ENCODE data around the gene USF3. TPM values are rescaled to one million over a fixed set of nuclear protein-coding genes. Genes with fewer than 3 reads are reported as not detected.

Gene USF3
- total RNA-seq, 1 experiment from 2014 or later, result 13.5 TPM

GRCh38 chr3:113660458-113660857 lies 36.0 kb downstream of the USF3 start:
- CTCF ChIA-PET, result interaction anchor here (0.7 kb wide), 1 partner anchor 85 kb away, joined by 3 read pairs; no protein-coding TSS in a partner anchor
- H3K9me2 ChIP-seq (ENCODE audit: insufficient read depth), result no peaks in the 10 kb centered on the region
- no peak overlapping the region for H3K9ac ChIP-seq (ENCODE audit: low read length)
- no peak for TF ChIP-seq ZNF274 (IDR thresholded peaks at IDR 0.05; ENCODE audit: low read depth, low read length)
- no peak for TF ChIP-seq ATF3 (IDR thresholded peaks at IDR 0.05)
- TF ChIP-seq CBX3 (IDR thresholded peaks at IDR 0.05; ENCODE audit: low read depth), result no peak
- TF ChIP-seq EZH2 (IDR thresholded peaks at IDR 0.05), result no peak
- TF ChIP-seq, protein P1, sequence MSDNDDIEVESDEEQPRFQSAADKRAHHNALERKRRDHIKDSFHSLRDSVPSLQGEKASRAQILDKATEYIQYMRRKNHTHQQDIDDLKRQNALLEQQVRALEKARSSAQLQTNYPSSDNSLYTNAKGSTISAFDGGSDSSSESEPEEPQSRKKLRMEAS (IDR thresholded peaks at IDR 0.05), result no peak
- no peak for TF ChIP-seq POLR2A (IDR thresholded peaks at IDR 0.05; ENCODE audit: borderline replicate concordance, extremely low read depth, insufficient read depth, insufficient read length)
- no peak for TF ChIP-seq EZH2phosphoT487 (IDR thresholded peaks at IDR 0.05; ENCODE audit: borderline replicate concordance)
- no peak for TF ChIP-seq TCF7L2 (IDR thresholded peaks at IDR 0.05; ENCODE audit: borderline replicate concordance, extremely low read depth, insufficient read depth, insufficient read length)
- TF ChIP-seq YY1 (IDR thresholded peaks at IDR 0.05; ENCODE audit: extremely low read depth, insufficient replicate concordance, low read depth, low read length), result no peak
- no peak for TF ChIP-seq CEBPB (IDR thresholded peaks at IDR 0.05; ENCODE audit: low read depth)
- H3K27ac ChIP-seq (ENCODE audit: low read depth, low read length), result no peak overlapping the region
- no peaks in the 10 kb centered on the region for H4K20me1 ChIP-seq (ENCODE audit: insufficient read depth)
- no peaks in the 10 kb centered on the region for H3K27me3 ChIP-seq (ENCODE audit: insufficient read depth, low read length)
- H2AFZ ChIP-seq (ENCODE audit: low read depth, low read length, poor library complexity, severe bottlenecking), result no peak overlapping the region
- no peak overlapping the region for H3K4me3 ChIP-seq (replicated peaks in 1 of 2; ENCODE audit: low read depth in 1 of 2, low read length in 2 of 2)
- H3K79me2 ChIP-seq (ENCODE audit: insufficient read depth, low read length), result no peaks in the 10 kb centered on the region
- H3K4me1 ChIP-seq (ENCODE audit: control insufficient read depth in 1 of 2, insufficient read depth in 2 of 2, low read length in 2 of 2), result no peaks in the 10 kb centered on the region
- POLR2A ChIA-PET, result no interaction called here
- peaks cover 0 to 7% of the 10 kb centered on the region in 2 experiments; a peak in 1 of 4 replicates for H3K36me3 ChIP-seq (ENCODE audit: control insufficient read depth in 1 of 2, insufficient read depth in 2 of 2, low read length in 2 of 2)
- ATAC-seq, result no peak
- no peak for DNase-seq (ENCODE audit: low read depth, low spot score)
- intact Hi-C loops (cut with micrococcal nuclease), result no loop called here
- no peak overlapping the region for H3K4me2 ChIP-seq (ENCODE audit: low read length)
- RAD21 ChIA-PET (ENCODE audit: low non-redundant PET in 1 of 2, low total read pairs in 2 of 2, uncharacterized antibody in 2 of 2, unreplicated experiment in 2 of 2), result no interaction called here
- BruUV-seq (replicated peaks), result no TSS peak
- no peaks in the 10 kb centered on the region for H3K9me3 ChIP-seq (ENCODE audit: control insufficient read depth in 1 of 2, insufficient read depth in 1 of 2, low read depth in 1 of 2, low read length in 2 of 2)

- H2AFZ ChIP-seq (ENCODE audit: low read depth, low read length, poor library complexity, severe bottlenecking), result no peak overlapping the region
- no peak overlapping the region for H3K27ac ChIP-seq (ENCODE audit: low read depth, low read length)
- no peaks in the 10 kb centered on the region for H3K9me2 ChIP-seq (ENCODE audit: insufficient read depth)
- H3K9me3 ChIP-seq (ENCODE audit: control insufficient read depth in 1 of 2, insufficient read depth in 1 of 2, low read depth in 1 of 2, low read length in 2 of 2), result no peaks in the 10 kb centered on the region
- CTCF ChIA-PET, result no interaction called here
- H4K20me1 ChIP-seq (ENCODE audit: insufficient read depth), result no peaks in the 10 kb centered on the region
- H3K4me2 ChIP-seq (ENCODE audit: low read length), result no peak overlapping the region
- H3K9ac ChIP-seq (ENCODE audit: low read length), result no peak overlapping the region
- no peak for DNase-seq (ENCODE audit: low read depth, low spot score)
- H3K36me3 ChIP-seq (ENCODE audit: control insufficient read depth in 1 of 2, insufficient read depth in 2 of 2, low read length in 2 of 2), result peaks cover 0 to 7% of the 10 kb centered on the region in 2 experiments; a peak in 1 of 4 replicates
- H3K4me1 ChIP-seq (ENCODE audit: control insufficient read depth in 1 of 2, insufficient read depth in 2 of 2, low read length in 2 of 2), result no peaks in the 10 kb centered on the region
- no peaks in the 10 kb centered on the region for H3K79me2 ChIP-seq (ENCODE audit: insufficient read depth, low read length)
- no TSS peak for BruUV-seq (replicated peaks)
- H3K4me3 ChIP-seq (replicated peaks in 1 of 2; ENCODE audit: low read depth in 1 of 2, low read length in 2 of 2), result no peak overlapping the region
- no peaks in the 10 kb centered on the region for H3K27me3 ChIP-seq (ENCODE audit: insufficient read depth, low read length)
- intact Hi-C loops (cut with micrococcal nuclease), result no loop called here
- RAD21 ChIA-PET (ENCODE audit: low non-redundant PET in 1 of 2, low total read pairs in 2 of 2, uncharacterized antibody in 2 of 2, unreplicated experiment in 2 of 2), result no interaction called here
- POLR2A ChIA-PET, result no interaction called here
- no peak for ATAC-seq
- TF ChIP-seq YY1 (IDR thresholded peaks at IDR 0.05; ENCODE audit: extremely low read depth, insufficient replicate concordance, low read depth, low read length) (no peak), SIN3A (IDR thresholded peaks at IDR 0.05; ENCODE audit: low read depth) (no peak), EZH2 (IDR thresholded peaks at IDR 0.05) (no peak), FOSL1 (IDR thresholded peaks at IDR 0.05; ENCODE audit: low read depth) (no peak), ZBTB33 (IDR thresholded peaks at IDR 0.05; ENCODE audit: extremely low read depth, insufficient replicate concordance, low read length) (no peak), RAD21 (IDR thresholded peaks at IDR 0.05; ENCODE audit: low read depth) (no peak), CBX3 (IDR thresholded peaks at IDR 0.05; ENCODE audit: low read depth) (no peak), POLR2AphosphoS5 (IDR thresholded peaks at IDR 0.05; ENCODE audit: low read depth, low read length) (no peak), CEBPB (IDR thresholded peaks at IDR 0.05; ENCODE audit: low read depth) (no peak), ATF3 (IDR thresholded peaks at IDR 0.05) (no peak)
- TF ChIP-seq, protein P2, sequence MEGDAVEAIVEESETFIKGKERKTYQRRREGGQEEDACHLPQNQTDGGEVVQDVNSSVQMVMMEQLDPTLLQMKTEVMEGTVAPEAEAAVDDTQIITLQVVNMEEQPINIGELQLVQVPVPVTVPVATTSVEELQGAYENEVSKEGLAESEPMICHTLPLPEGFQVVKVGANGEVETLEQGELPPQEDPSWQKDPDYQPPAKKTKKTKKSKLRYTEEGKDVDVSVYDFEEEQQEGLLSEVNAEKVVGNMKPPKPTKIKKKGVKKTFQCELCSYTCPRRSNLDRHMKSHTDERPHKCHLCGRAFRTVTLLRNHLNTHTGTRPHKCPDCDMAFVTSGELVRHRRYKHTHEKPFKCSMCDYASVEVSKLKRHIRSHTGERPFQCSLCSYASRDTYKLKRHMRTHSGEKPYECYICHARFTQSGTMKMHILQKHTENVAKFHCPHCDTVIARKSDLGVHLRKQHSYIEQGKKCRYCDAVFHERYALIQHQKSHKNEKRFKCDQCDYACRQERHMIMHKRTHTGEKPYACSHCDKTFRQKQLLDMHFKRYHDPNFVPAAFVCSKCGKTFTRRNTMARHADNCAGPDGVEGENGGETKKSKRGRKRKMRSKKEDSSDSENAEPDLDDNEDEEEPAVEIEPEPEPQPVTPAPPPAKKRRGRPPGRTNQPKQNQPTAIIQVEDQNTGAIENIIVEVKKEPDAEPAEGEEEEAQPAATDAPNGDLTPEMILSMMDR (IDR thresholded peaks at IDR 0.05 in 2 of 3, conservative IDR thresholded peaks at IDR 0.05 in 1 of 3; ENCODE audit: borderline replicate concordance in 1 of 3, insufficient read depth in 1 of 3, low read depth in 2 of 3, low read length in 2 of 3), result no peak
Measured at GRCh38 chr3:113659996-113660395, 36.4 kb downstream of the USF3 start.
